GM12878 (cell line): Measurements from ENCODE around the gene TNFRSF11A. TPM values are rescaled to one million over a fixed set of nuclear protein-coding genes. Genes with fewer than 3 reads are reported as not detected.

Experiments used
- ATAC-seq: fragments of 200-7000 bp; cut with Tn5 transposase; 3 replicates; pipeline ENCODE4 v1.9.1; 2020; ENCODE audit warnings: mild to moderate bottlenecking, moderate library complexity
- BruUV-seq: library from RNA; stranded (reverse); fragments of 400-500 nt; replicated peaks from 2 replicates; lab custom pipeline; 2021; lab: Mats Ljungman, UMichigan
- CTCF ChIA-PET: fragments of 300-600 bp; sonication (Branson Sonifier 250); formaldehyde crosslinking; extraction: SDS; loops from one replicate; lab custom pipeline; 2021; ENCODE audit warnings: inconsistent platforms; lab: Yijun Ruan, JAX
- POLR2A ChIA-PET: fragments of 350-600 bp; formaldehyde crosslinking; extraction: SDS; loops from one replicate; lab custom pipeline; 2021; ENCODE audit warnings: inconsistent platforms; lab: Charles Lee
- RAD21 ChIA-PET: fragments of 300-600 bp; sonication (Branson Sonifier 250); formaldehyde crosslinking; loops from one replicate; lab custom pipeline; 2023; ENCODE audit warnings: antibody characterized with exemption; ENCODE audit not compliant: unreplicated experiment; lab: Charles Lee
- SMC1A ChIA-PET: fragments of 300-600 bp; sonication (Branson Sonifier 250); formaldehyde crosslinking; loops from one replicate; lab custom pipeline; 2023; ENCODE audit not compliant: unreplicated experiment, uncharacterized antibody; lab: Charles Lee
- DNase-seq: peaks from one replicate; pipeline ENCODE4 v3.0.0-alpha.2; 2011; ENCODE audit warnings: low read depth, low spot score
- FAIRE-seq: peaks from 3 replicates; lab custom pipeline; 2011; peaks lifted over from hg19 to GRCh38; lab: Jason Lieb, UNC
- H2AFZ ChIP-seq: 2 replicates; pipeline ENCODE4 v1.6.0; 2011; ENCODE audit warnings: low read depth, low read length, control low read depth; ENCODE audit not compliant: control insufficient read depth
- H3K27ac ChIP-seq: 2 replicates; pipeline ENCODE4 v1.5.1; 2011; ENCODE audit warnings: control low read depth; ENCODE audit not compliant: control insufficient read depth, insufficient read depth
- H3K27me3 ChIP-seq, 2 experiments: replicated peaks in 1 of 2; 2 replicates each; pipeline versions ENCODE4 v1.6.0 to v1.6.1; 2011; ENCODE audit warnings: low read length in 1 of 2; ENCODE audit not compliant: control insufficient read depth in 2 of 2, insufficient read depth in 2 of 2
- H3K36me3 ChIP-seq, 2 experiments: 2 replicates each; pipeline ENCODE4 v1.5.1; 2011; ENCODE audit warnings: low read length in 1 of 2; ENCODE audit not compliant: control insufficient read depth in 2 of 2, insufficient read depth in 2 of 2
- H3K4me1 ChIP-seq: 2 replicates; pipeline ENCODE4 v1.6.1; 2011; ENCODE audit warnings: mild to moderate bottlenecking, low read length, moderate library complexity, mixed read lengths; ENCODE audit not compliant: control insufficient read depth, insufficient read depth
- H3K4me2 ChIP-seq: 2 replicates; pipeline ENCODE4 v1.6.0; 2011; ENCODE audit warnings: control low read depth; ENCODE audit not compliant: control insufficient read depth, insufficient read depth
- H3K4me3 ChIP-seq: fragments of 200-600 bp; sonication (generic); 2 replicates; pipeline ENCODE4 v1.5.1; 2016
- H3K79me2 ChIP-seq: 2 replicates; pipeline ENCODE4 v1.6.0; 2011; ENCODE audit warnings: low read length; ENCODE audit not compliant: control insufficient read depth, insufficient read depth
- H3K9ac ChIP-seq: 2 replicates; pipeline ENCODE4 v1.8.0; 2011; ENCODE audit warnings: low read length, control low read depth, mixed read lengths; ENCODE audit not compliant: control insufficient read depth, insufficient read depth
- H3K9me3 ChIP-seq: replicated peaks from 3 replicates; pipeline ENCODE4 v1.5.1; 2011; ENCODE audit warnings: mild to moderate bottlenecking, low read length; ENCODE audit not compliant: control insufficient read depth, insufficient read depth
- H4K20me1 ChIP-seq: 2 replicates; pipeline ENCODE4 v1.6.0; 2011; ENCODE audit not compliant: control insufficient read depth, insufficient read depth
- EGR1 ChIP-seq, 2 experiments: IDR thresholded peaks; 1 replicate in 1 of 2; 2 replicates in 1 of 2; pipeline ENCODE4 v1.6.1; 2011 to 2012; ENCODE audit warnings: low read depth in 2 of 2, low read length in 2 of 2, borderline replicate concordance in 1 of 2, mild to moderate bottlenecking in 1 of 2, moderate library complexity in 1 of 2
- SIX5 ChIP-seq: IDR thresholded peaks from 2 replicates; pipeline ENCODE4 v1.6.1; 2011; ENCODE audit warnings: mild to moderate bottlenecking, low read depth, low read length, moderate library complexity; ENCODE audit not compliant: severe bottlenecking
- TCF12 ChIP-seq: IDR thresholded peaks from 2 replicates; pipeline ENCODE4 v1.6.1; 2011; ENCODE audit warnings: low read depth, mild to moderate bottlenecking, low read length
- TCF3 ChIP-seq: IDR thresholded peaks from 2 replicates; pipeline ENCODE4 v1.6.1; 2012; ENCODE audit warnings: low read depth, mild to moderate bottlenecking, low read length, borderline replicate concordance; ENCODE audit not compliant: insufficient read depth
- WGBS: methylation state at CpG from one replicate; pipeline ENCODE4 v1.1.6; 2016; ENCODE audit warnings: low lambda C conversion rate; ENCODE audit not compliant: insufficient replicate concordance, insufficient coverage; ENCODE audit errors: missing lambda C conversion rate; 5-methylcytosine and 5-hydroxymethylcytosine counted together
- in situ Hi-C: fragments of 300-500 bp; cut with MboI; formaldehyde crosslinking; loops from 9 replicates; pipeline ENCODE4 v1.14.3; 2018; ENCODE audit warnings: mixed read lengths
- intact Hi-C: fragments of 100-400 bp; cut with micrococcal nuclease; formaldehyde crosslinking; loops from one replicate; pipeline ENCODE4 v1.14.2; 2022; ENCODE audit not compliant: unreplicated experiment
- polyA plus RNA-seq, 11 experiments: library from polyadenylated mRNA; depleted of rRNA in 4 of 11; unstranded in 6 of 11; stranded (reverse) in 5 of 11; fragments of >200 nt; fragmentation: Nextera tagmentation in 4 of 11; fragmentation: Illumina TruSeq in 1 of 11; extraction: Ambion mirVana in 4 of 11; extraction: Trizol in 1 of 11; gene quantifications; 1 replicate in 1 of 11; 2 replicates in 10 of 11; pipeline versions ENCODE4 v1.2.1 to v1.2.3, GENCODE V29; 2011 to 2016; ENCODE audit warnings: inconsistent platforms in 2 of 11, missing spikeins in 2 of 11, low read depth in 1 of 11
- total RNA-seq, 4 experiments: library from RNA; depleted of rRNA in 3 of 4; stranded (reverse); fragments of >200 nt in 3 of 4; fragmentation: Illumina TruSeq in 1 of 4; extraction: Trizol in 1 of 4; gene quantifications; 2 replicates each; pipeline versions ENCODE4 v1.2.1 to v1.2.3, GENCODE V29; 2013 to 2021
- TF ChIP-seq, protein P1 (sequence below): fragments of 450-650 bp; IDR thresholded peaks from 2 replicates; pipeline ENCODE4 v1.6.1; 2017; ENCODE audit warnings: mild to moderate bottlenecking, moderate library complexity

The TNFRSF11A gene
- total and polyA plus RNA-seq, 10 of the 15 experiments (the other 5 are each of a cell fraction or from before 2014, with no cell fraction given), result 0.07 to 4.0 (median 0.23) TPM

DNA sequence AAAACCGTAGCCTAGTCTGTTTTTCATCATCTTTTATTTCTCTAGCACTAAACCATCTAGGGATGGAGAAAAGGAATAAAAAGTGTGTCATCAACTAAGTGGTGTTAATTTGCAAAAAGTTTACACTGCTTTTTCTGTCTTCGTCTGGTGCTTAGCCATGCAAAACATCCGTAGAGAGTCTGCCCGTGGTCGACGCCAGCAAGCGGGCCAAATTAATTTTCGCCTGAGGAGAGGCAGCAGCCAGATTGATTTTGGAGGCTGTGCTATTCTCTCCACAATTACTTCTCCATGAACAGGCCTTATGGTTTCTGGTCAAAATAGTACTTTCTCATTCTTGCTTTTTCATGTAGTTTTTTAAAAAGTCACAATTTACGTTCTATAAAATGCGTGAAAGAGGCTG, 46.3 kb downstream of the TNFRSF11A start:
- no peak overlapping the region for H3K4me2 ChIP-seq
- BruUV-seq, result no TSS peak

More for the DNA sequence above, 46.3 kb downstream of the TNFRSF11A start:
- Histone ChIP-seq H3K4me1 (peaks cover 6% of the 10 kb centered on the region), H2AFZ (no peak overlapping the region), H3K27ac (no peak overlapping the region), H3K36me3 (no peaks in the 10 kb centered on the region; a peak in 1 of 4 replicates), H3K27me3 (no peaks in the 10 kb centered on the region), H4K20me1 (no peaks in the 10 kb centered on the region), H3K9me3 (no peaks in the 10 kb centered on the region), H3K79me2 (no peaks in the 10 kb centered on the region), H3K9ac (no peak overlapping the region), H3K4me3 (no peak overlapping the region)
- no peak for DNase-seq
- 40% methylated on average over 10 of the region's 10 CpGs for WGBS
- FAIRE-seq, result no peak
- ChIA-PET SMC1A (interaction anchor here (1.4 kb wide), 1 partner anchor 49 kb away, joined by 4 read pairs; no protein-coding TSS in a partner anchor), CTCF (no interaction called here), RAD21 (interaction anchor here (1.3 kb wide), 1 partner anchor 50 kb away, joined by 4 read pairs; no protein-coding TSS in a partner anchor), POLR2A (no interaction called here)
- intact Hi-C loops, result no loop called here
- in situ Hi-C loops, result no loop called here
- TF ChIP-seq TCF3 (no peak), EGR1 (IDR thresholded peaks at IDR 0.05; ENCODE audit: borderline replicate concordance in 1 of 2, low read depth in 2 of 2, low read length in 2 of 2) (no peak), TCF12 (no peak), SIX5 (no peak)
- TF ChIP-seq, protein P1, sequence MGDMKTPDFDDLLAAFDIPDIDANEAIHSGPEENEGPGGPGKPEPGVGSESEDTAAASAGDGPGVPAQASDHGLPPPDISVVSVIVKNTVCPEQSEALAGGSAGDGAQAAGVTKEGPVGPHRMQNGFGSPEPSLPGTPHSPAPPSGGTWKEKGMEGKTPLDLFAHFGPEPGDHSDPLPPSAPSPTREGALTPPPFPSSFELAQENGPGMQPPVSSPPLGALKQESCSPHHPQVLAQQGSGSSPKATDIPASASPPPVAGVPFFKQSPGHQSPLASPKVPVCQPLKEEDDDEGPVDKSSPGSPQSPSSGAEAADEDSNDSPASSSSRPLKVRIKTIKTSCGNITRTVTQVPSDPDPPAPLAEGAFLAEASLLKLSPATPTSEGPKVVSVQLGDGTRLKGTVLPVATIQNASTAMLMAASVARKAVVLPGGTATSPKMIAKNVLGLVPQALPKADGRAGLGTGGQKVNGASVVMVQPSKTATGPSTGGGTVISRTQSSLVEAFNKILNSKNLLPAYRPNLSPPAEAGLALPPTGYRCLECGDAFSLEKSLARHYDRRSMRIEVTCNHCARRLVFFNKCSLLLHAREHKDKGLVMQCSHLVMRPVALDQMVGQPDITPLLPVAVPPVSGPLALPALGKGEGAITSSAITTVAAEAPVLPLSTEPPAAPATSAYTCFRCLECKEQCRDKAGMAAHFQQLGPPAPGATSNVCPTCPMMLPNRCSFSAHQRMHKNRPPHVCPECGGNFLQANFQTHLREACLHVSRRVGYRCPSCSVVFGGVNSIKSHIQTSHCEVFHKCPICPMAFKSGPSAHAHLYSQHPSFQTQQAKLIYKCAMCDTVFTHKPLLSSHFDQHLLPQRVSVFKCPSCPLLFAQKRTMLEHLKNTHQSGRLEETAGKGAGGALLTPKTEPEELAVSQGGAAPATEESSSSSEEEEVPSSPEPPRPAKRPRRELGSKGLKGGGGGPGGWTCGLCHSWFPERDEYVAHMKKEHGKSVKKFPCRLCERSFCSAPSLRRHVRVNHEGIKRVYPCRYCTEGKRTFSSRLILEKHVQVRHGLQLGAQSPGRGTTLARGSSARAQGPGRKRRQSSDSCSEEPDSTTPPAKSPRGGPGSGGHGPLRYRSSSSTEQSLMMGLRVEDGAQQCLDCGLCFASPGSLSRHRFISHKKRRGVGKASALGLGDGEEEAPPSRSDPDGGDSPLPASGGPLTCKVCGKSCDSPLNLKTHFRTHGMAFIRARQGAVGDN, result no peak
- ATAC-seq, result no peak
